ENCODE results near the gene CENPV. TPM values are rescaled to one million over a fixed set of nuclear protein-coding genes. Genes with fewer than 3 reads are reported as not detected.

CENPV gene
- total and polyA plus RNA-seq, 2 of the 13 experiments (the other 11 are each of a cell fraction or from before 2014, with no cell fraction given), result 193 to 292 TPM

DNA sequence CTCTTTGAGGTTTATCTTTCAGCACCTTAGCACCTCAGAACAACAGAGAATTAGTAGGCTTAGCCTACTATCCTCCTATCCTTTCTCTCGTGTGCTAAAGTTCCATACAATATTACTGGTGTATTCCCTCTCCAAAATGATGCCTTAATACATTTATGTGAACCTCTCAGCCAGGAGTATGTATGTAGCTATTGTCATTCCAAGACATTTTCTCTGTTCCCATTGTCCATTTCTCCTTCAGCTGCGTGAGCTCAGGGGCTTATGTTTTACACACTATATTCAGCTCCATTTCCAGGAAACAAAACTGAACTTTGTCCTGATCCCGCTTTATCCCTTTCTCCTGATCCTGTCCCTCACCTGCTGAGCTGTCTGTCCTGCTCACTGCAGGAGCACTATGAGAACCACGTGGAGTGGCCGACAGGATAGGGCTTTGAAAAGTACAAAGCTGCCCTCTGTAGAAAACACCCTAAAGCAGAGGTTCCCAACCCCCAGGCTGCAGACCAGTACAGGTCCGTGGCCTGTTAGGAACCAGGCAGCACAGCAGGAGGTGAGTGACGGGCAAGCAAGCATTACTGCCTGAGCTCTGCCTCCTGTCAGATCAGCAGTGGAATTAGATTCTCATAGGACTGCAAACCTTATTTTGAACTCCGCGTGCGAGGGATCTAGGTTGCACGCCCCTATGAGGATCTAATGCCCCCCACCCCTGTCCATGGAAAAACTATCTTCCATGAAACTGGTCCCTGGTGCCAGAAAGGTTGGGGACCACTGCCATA lies 55.7 kb downstream of the CENPV start (continued):
- TF ChIP-seq, protein P1, sequence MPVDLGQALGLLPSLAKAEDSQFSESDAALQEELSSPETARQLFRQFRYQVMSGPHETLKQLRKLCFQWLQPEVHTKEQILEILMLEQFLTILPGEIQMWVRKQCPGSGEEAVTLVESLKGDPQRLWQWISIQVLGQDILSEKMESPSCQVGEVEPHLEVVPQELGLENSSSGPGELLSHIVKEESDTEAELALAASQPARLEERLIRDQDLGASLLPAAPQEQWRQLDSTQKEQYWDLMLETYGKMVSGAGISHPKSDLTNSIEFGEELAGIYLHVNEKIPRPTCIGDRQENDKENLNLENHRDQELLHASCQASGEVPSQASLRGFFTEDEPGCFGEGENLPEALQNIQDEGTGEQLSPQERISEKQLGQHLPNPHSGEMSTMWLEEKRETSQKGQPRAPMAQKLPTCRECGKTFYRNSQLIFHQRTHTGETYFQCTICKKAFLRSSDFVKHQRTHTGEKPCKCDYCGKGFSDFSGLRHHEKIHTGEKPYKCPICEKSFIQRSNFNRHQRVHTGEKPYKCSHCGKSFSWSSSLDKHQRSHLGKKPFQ (CRISPR knock-in tag; IDR thresholded peaks at IDR 0.05; ENCODE audit: insufficient replicate concordance), result no peak
- no peak for TF ChIP-seq ZNF10 (CRISPR knock-in tag; IDR thresholded peaks at IDR 0.05; ENCODE audit: borderline replicate concordance, low read depth)
- TF ChIP-seq ARHGAP35 (CRISPR knock-in tag; IDR thresholded peaks at IDR 0.05; ENCODE audit: borderline replicate concordance), result no peak
- TF ChIP-seq, protein P2, sequence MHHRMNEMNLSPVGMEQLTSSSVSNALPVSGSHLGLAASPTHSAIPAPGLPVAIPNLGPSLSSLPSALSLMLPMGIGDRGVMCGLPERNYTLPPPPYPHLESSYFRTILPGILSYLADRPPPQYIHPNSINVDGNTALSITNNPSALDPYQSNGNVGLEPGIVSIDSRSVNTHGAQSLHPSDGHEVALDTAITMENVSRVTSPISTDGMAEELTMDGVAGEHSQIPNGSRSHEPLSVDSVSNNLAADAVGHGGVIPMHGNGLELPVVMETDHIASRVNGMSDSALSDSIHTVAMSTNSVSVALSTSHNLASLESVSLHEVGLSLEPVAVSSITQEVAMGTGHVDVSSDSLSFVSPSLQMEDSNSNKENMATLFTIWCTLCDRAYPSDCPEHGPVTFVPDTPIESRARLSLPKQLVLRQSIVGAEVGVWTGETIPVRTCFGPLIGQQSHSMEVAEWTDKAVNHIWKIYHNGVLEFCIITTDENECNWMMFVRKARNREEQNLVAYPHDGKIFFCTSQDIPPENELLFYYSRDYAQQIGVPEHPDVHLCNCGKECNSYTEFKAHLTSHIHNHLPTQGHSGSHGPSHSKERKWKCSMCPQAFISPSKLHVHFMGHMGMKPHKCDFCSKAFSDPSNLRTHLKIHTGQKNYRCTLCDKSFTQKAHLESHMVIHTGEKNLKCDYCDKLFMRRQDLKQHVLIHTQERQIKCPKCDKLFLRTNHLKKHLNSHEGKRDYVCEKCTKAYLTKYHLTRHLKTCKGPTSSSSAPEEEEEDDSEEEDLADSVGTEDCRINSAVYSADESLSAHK (CRISPR knock-in tag; IDR thresholded peaks at IDR 0.05; ENCODE audit: borderline replicate concordance), result no peak
- TF ChIP-seq KLF13 (CRISPR knock-in tag; IDR thresholded peaks at IDR 0.05), result no peak
- TF ChIP-seq, protein P3, sequence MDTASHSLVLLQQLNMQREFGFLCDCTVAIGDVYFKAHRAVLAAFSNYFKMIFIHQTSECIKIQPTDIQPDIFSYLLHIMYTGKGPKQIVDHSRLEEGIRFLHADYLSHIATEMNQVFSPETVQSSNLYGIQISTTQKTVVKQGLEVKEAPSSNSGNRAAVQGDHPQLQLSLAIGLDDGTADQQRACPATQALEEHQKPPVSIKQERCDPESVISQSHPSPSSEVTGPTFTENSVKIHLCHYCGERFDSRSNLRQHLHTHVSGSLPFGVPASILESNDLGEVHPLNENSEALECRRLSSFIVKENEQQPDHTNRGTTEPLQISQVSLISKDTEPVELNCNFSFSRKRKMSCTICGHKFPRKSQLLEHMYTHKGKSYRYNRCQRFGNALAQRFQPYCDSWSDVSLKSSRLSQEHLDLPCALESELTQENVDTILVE (CRISPR knock-in tag; IDR thresholded peaks at IDR 0.05), result peak; percentile 57; the same call in 1 of the 2 replicates
- TF ChIP-seq, protein P4, sequence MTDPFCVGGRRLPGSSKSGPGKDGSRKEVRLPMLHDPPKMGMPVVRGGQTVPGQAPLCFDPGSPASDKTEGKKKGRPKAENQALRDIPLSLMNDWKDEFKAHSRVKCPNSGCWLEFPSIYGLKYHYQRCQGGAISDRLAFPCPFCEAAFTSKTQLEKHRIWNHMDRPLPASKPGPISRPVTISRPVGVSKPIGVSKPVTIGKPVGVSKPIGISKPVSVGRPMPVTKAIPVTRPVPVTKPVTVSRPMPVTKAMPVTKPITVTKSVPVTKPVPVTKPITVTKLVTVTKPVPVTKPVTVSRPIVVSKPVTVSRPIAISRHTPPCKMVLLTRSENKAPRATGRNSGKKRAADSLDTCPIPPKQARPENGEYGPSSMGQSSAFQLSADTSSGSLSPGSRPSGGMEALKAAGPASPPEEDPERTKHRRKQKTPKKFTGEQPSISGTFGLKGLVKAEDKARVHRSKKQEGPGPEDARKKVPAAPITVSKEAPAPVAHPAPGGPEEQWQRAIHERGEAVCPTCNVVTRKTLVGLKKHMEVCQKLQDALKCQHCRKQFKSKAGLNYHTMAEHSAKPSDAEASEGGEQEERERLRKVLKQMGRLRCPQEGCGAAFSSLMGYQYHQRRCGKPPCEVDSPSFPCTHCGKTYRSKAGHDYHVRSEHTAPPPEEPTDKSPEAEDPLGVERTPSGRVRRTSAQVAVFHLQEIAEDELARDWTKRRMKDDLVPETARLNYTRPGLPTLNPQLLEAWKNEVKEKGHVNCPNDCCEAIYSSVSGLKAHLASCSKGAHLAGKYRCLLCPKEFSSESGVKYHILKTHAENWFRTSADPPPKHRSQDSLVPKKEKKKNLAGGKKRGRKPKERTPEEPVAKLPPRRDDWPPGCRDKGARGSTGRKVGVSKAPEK (CRISPR knock-in tag; IDR thresholded peaks at IDR 0.05; ENCODE audit: borderline replicate concordance), result no peak
- TF ChIP-seq ZNF773 (CRISPR knock-in tag; IDR thresholded peaks at IDR 0.05; ENCODE audit: borderline replicate concordance), result no peak
- no peak for TF ChIP-seq NKX3-1 (CRISPR knock-in tag; IDR thresholded peaks at IDR 0.05)
- no peak for TF ChIP-seq KDM3A (CRISPR knock-in tag; IDR thresholded peaks at IDR 0.05; ENCODE audit: low read depth)
- TF ChIP-seq NFKBIZ (CRISPR knock-in tag; IDR thresholded peaks at IDR 0.05), result no peak; the same call in 1 of the 2 replicates
- TF ChIP-seq ZNF652 (CRISPR knock-in tag; IDR thresholded peaks at IDR 0.05; ENCODE audit: borderline replicate concordance, low read depth), result no peak
- TF ChIP-seq ZNF589 (CRISPR knock-in tag; conservative IDR thresholded peaks at IDR 0.05), result no peak
- TF ChIP-seq ZNF552 (CRISPR knock-in tag; IDR thresholded peaks at IDR 0.05; ENCODE audit: borderline replicate concordance), result no peak
- no peak for TF ChIP-seq GTF3A (CRISPR knock-in tag; conservative IDR thresholded peaks at IDR 0.05)
- no peak for TF ChIP-seq ATAD3A (CRISPR knock-in tag; IDR thresholded peaks at IDR 0.05)
- TF ChIP-seq HCFC1 (IDR thresholded peaks at IDR 0.05; ENCODE audit: low read depth, low read length), result no peak
- TF ChIP-seq ZNF790 (CRISPR knock-in tag; IDR thresholded peaks at IDR 0.05; ENCODE audit: borderline replicate concordance), result no peak
- TF ChIP-seq HNRNPUL1 (IDR thresholded peaks at IDR 0.05; ENCODE audit: low read depth, low read length), result no peak
- TF ChIP-seq PAF1 (CRISPR knock-in tag; IDR thresholded peaks at IDR 0.05), result no peak
- TF ChIP-seq TAF1 (CRISPR knock-in tag; IDR thresholded peaks at IDR 0.05), result no peak; the same call in 1 of the 2 replicates
- no peak for TF ChIP-seq ZMYM4 (CRISPR knock-in tag; IDR thresholded peaks at IDR 0.05)
- TF ChIP-seq TBP (CRISPR knock-in tag; IDR thresholded peaks at IDR 0.05), result no peak

Measured in HepG2 (cell line).